H9 (cell line): ENCODE data around the gene PRKCI. TPM values are rescaled to one million over a fixed set of nuclear protein-coding genes. Genes with fewer than 3 reads are reported as not detected.
"Not testable (repeated sequence)": the region's sequence is repeated elsewhere in the genome, so short reads cannot be mapped to it uniquely, and the experiment has no call there.

ENCODE experiments used
- DNase-seq: peaks from one replicate; pipeline ENCODE4 v3.0.0-alpha.2; 2017
- H2AFZ ChIP-seq: one replicate; pipeline ENCODE4 v1.6.1; 2013; ENCODE audit warnings: mild to moderate bottlenecking, low read length, control low read depth, moderate library complexity
- H2AK5ac ChIP-seq: 2 replicates; pipeline ENCODE4 v1.6.1; 2013; ENCODE audit warnings: low read length, control low read depth, mixed read lengths; ENCODE audit not compliant: insufficient read length
- H2BK120ac ChIP-seq: one replicate; pipeline ENCODE4 v1.6.1; 2013; ENCODE audit warnings: low read depth, mild to moderate bottlenecking, low read length, control low read depth, inconsistent platforms; ENCODE audit not compliant: poor library complexity, severe bottlenecking
- H2BK12ac ChIP-seq: 2 replicates; pipeline ENCODE4 v1.6.1; 2013; ENCODE audit warnings: low read length, control low read depth, mixed read lengths, low read depth; ENCODE audit not compliant: insufficient read length
- H2BK15ac ChIP-seq: 2 replicates; pipeline ENCODE4 v1.6.1; 2013; ENCODE audit warnings: low read depth, low read length, control low read depth
- H2BK20ac ChIP-seq: one replicate; pipeline ENCODE4 v1.6.1; 2013; ENCODE audit warnings: low read depth, mild to moderate bottlenecking, low read length, control low read depth, inconsistent platforms; ENCODE audit not compliant: poor library complexity, severe bottlenecking
- H2BK5ac ChIP-seq: 2 replicates; pipeline ENCODE4 v1.6.1; 2013; ENCODE audit warnings: low read length, control low read depth, mixed read lengths; ENCODE audit not compliant: insufficient read length
- H3K14ac ChIP-seq: 2 replicates; pipeline ENCODE4 v1.6.1; 2013; ENCODE audit warnings: low read length, control low read depth; ENCODE audit not compliant: insufficient read depth
- H3K18ac ChIP-seq: 2 replicates; pipeline ENCODE4 v1.6.1; 2013; ENCODE audit warnings: low read depth, mild to moderate bottlenecking, mixed read lengths, low read length, control low read depth; ENCODE audit not compliant: insufficient read length
- H3K23ac ChIP-seq: 2 replicates; pipeline ENCODE4 v1.6.1; 2013; ENCODE audit warnings: low read length, control low read depth, mixed read lengths, low read depth; ENCODE audit not compliant: insufficient read length
- H3K23me2 ChIP-seq: 2 replicates; pipeline ENCODE4 v1.6.1; 2013; ENCODE audit warnings: low read depth, mild to moderate bottlenecking, mixed read lengths, low read length, control low read depth; ENCODE audit not compliant: insufficient read length, poor library complexity, severe bottlenecking
- H3K27ac ChIP-seq: 2 replicates; pipeline ENCODE4 v1.5.1; 2013; ENCODE audit warnings: low read length, control low read depth, mixed read lengths, low read depth; ENCODE audit not compliant: insufficient read length
- H3K27me3 ChIP-seq: 2 replicates; pipeline ENCODE4 v1.6.1; 2013; ENCODE audit warnings: low read length, control low read depth, inconsistent platforms; ENCODE audit not compliant: insufficient read depth
- H3K4ac ChIP-seq: 2 replicates; pipeline ENCODE4 v1.6.1; 2013; ENCODE audit warnings: low read depth, mild to moderate bottlenecking, control low read depth, inconsistent platforms, low read length, moderate library complexity
- H3K4me1 ChIP-seq: 2 replicates; pipeline ENCODE4 v1.6.1; 2013; ENCODE audit warnings: low read length, control low read depth, inconsistent platforms; ENCODE audit not compliant: insufficient read depth
- H3K4me2 ChIP-seq: 2 replicates; pipeline ENCODE4 v1.6.1; 2013; ENCODE audit warnings: low read length, control low read depth, mixed read lengths; ENCODE audit not compliant: insufficient read length, insufficient read depth
- H3K56ac ChIP-seq: 2 replicates; pipeline ENCODE4 v1.6.1; 2013; ENCODE audit warnings: low read depth, mild to moderate bottlenecking, mixed read lengths, low read length, control low read depth; ENCODE audit not compliant: insufficient read length
- H3K79me1 ChIP-seq: 2 replicates; pipeline ENCODE4 v1.6.1; 2013; ENCODE audit warnings: low read depth, mild to moderate bottlenecking, moderate library complexity, low read length, control low read depth, inconsistent platforms; ENCODE audit not compliant: insufficient read depth, poor library complexity, severe bottlenecking
- H3K79me2 ChIP-seq: 2 replicates; pipeline ENCODE4 v1.6.1; 2013; ENCODE audit warnings: low read length, control low read depth, inconsistent platforms; ENCODE audit not compliant: insufficient read depth
- H3K9ac ChIP-seq: 2 replicates; pipeline ENCODE4 v1.6.1; 2013; ENCODE audit warnings: low read length, control low read depth, mixed read lengths; ENCODE audit not compliant: insufficient read length; ENCODE audit errors: extremely low read depth
- H3K9me3 ChIP-seq: one replicate; pipeline ENCODE4 v1.6.1; 2013; ENCODE audit warnings: low read depth, low read length, inconsistent platforms; ENCODE audit not compliant: control insufficient read depth
- H3T11ph ChIP-seq: one replicate; pipeline ENCODE4 v1.6.1; 2013; ENCODE audit warnings: mild to moderate bottlenecking, low read length, control low read depth, inconsistent platforms
- H4K20me1 ChIP-seq: one replicate; pipeline ENCODE4 v1.6.1; 2013; ENCODE audit not compliant: control insufficient read depth, insufficient read length, insufficient read depth
- H4K5ac ChIP-seq: 2 replicates; pipeline ENCODE4 v1.6.1; 2013; ENCODE audit warnings: low read depth, mild to moderate bottlenecking, mixed read lengths, low read length, control low read depth; ENCODE audit not compliant: insufficient read length
- H4K8ac ChIP-seq: replicated peaks from 2 replicates; pipeline ENCODE4 v1.6.1; 2013; ENCODE audit warnings: low read length, control low read depth, mixed read lengths, low read depth; ENCODE audit not compliant: insufficient read length
- H4K91ac ChIP-seq: 2 replicates; pipeline ENCODE4 v1.6.1; 2013; ENCODE audit warnings: low read depth, mild to moderate bottlenecking, moderate library complexity, mixed read lengths, low read length, control low read depth; ENCODE audit not compliant: insufficient read length
- H3K27ac Mint-ChIP-seq, 3 experiments: 2 replicates in 2 of 3; 3 replicates in 1 of 3; pipeline ENCODE4 v1.8.0; 2020 to 2021; ENCODE audit warnings: mixed read lengths in 3 of 3, mild to moderate bottlenecking in 1 of 3, moderate library complexity in 1 of 3
- H3K27me3 Mint-ChIP-seq: 2 replicates; pipeline ENCODE4 v1.8.0; 2021; ENCODE audit warnings: low read depth, mild to moderate bottlenecking, moderate library complexity, mixed read lengths
- H3K36me3 Mint-ChIP-seq, 3 experiments: 2 replicates in 2 of 3; 3 replicates in 1 of 3; pipeline ENCODE4 v1.8.0; 2020 to 2021; ENCODE audit warnings: low read depth in 3 of 3, mixed read lengths in 3 of 3; ENCODE audit not compliant: insufficient read depth in 1 of 3
- H3K4me1 Mint-ChIP-seq, 2 experiments: 2 replicates each; pipeline ENCODE4 v1.8.0; 2020; ENCODE audit warnings: mixed read lengths in 2 of 2
- H3K4me3 Mint-ChIP-seq, 2 experiments: 2 replicates in 1 of 2; 3 replicates in 1 of 2; pipeline ENCODE4 v1.8.0; 2020 to 2021; ENCODE audit warnings: mild to moderate bottlenecking in 2 of 2, mixed read lengths in 2 of 2, moderate library complexity in 1 of 2
- H3K9me3 Mint-ChIP-seq, 2 experiments: 2 replicates in 1 of 2; 3 replicates in 1 of 2; pipeline ENCODE4 v1.8.0; 2020; ENCODE audit warnings: mild to moderate bottlenecking in 2 of 2, mixed read lengths in 2 of 2, moderate library complexity in 1 of 2
- CTCF ChIP-seq: fragments of 200-600 bp; sonication (generic); conservative IDR thresholded peaks from 3 replicates; pipeline ENCODE4 v1.8.0; 2021; ENCODE audit warnings: antibody characterized with exemption, mild to moderate bottlenecking
- WGBS: extraction: QIAGEN DNeasy Blood & Tissue Kit; methylation state at CpG from one replicate; pipeline ENCODE4 v1.1.7; 2013; ENCODE audit warnings: missing lambda C conversion rate, low lambda C conversion rate, mixed read lengths; ENCODE audit not compliant: insufficient read length; ENCODE audit errors: extremely low coverage; 5-methylcytosine and 5-hydroxymethylcytosine counted together
- total RNA-seq: library from RNA; stranded (reverse); gene quantifications from 2 replicates; pipeline ENCODE4 v1.2.1, GENCODE V29; 2021

Gene PRKCI
- total RNA-seq, 1 experiment from 2014 or later = 71.1 TPM

DNA sequence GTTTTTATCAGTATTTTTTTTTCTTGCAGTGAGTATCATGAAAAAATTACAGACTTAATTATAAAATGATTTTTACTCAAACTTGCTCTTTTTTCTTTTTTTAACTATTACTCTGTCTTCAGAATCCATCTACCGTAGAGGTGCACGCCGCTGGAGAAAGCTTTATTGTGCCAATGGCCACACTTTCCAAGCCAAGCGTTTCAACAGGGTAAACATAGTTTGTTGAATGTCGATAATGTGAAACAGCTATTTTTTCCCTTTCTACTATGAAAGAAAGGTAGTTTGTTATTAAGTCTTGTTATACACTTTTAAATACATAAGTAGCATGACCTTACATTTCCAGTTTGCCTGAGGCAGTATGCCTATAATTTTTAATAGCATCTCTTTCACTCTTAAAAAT, 45.6 kb downstream of the PRKCI start:
- Histone ChIP-seq H3K23me2 (no peaks in the 10 kb centered on the region), H3K9ac (no peak overlapping the region), H4K91ac (no peak overlapping the region), H3T11ph (no peak overlapping the region), H3K18ac (no peak overlapping the region), H4K20me1 (no peaks in the 10 kb centered on the region), H4K5ac (no peak overlapping the region), H2AFZ (no peak overlapping the region), H3K4ac (no peak overlapping the region), H3K79me2 (no peaks in the 10 kb centered on the region), H2BK12ac (no peak overlapping the region), H3K27me3 (no peaks in the 10 kb centered on the region), H2BK15ac (no peak overlapping the region), H2BK20ac (no peak overlapping the region), H3K23ac (no peak overlapping the region), H4K8ac (no peak overlapping the region), H3K4me1 (no peaks in the 10 kb centered on the region), H3K56ac (no peak overlapping the region), H3K27ac (no peak overlapping the region), H3K9me3 (no peaks in the 10 kb centered on the region), H2BK120ac (no peak overlapping the region), H3K79me1 (no peaks in the 10 kb centered on the region), H3K4me2 (no peak overlapping the region), H3K14ac (no peak overlapping the region), H2AK5ac (no peak overlapping the region), H2BK5ac (no peak overlapping the region)
- Mint-ChIP-seq H3K36me3 (peaks cover 28 to 71% (median 44%) of the 10 kb centered on the region in 3 experiments), H3K27me3 (no peaks in the 10 kb centered on the region), H3K27ac (no peak overlapping the region), H3K9me3 (no peaks in the 10 kb centered on the region), H3K4me1 (no peaks in the 10 kb centered on the region), H3K4me3 (no peak overlapping the region)
- no CpG with 5 or more reads among the region's 5 CpGs for WGBS
- DNase-seq = no peak
- TF ChIP-seq CTCF = no peak

GRCh38 chr3:170269673-170270254, 47.5 kb downstream of the PRKCI start:
- not testable (repeated sequence) for H3K4me1 Mint-ChIP-seq, H3K18ac ChIP-seq, H3K79me2 ChIP-seq, H3K4me2 ChIP-seq, H3K23ac ChIP-seq, H3K27me3 Mint-ChIP-seq, H3K27ac Mint-ChIP-seq, H3K14ac ChIP-seq, H3K4me3 Mint-ChIP-seq, H2AK5ac ChIP-seq, H3K27ac ChIP-seq, H3K23me2 ChIP-seq, H2BK20ac ChIP-seq, H4K8ac ChIP-seq, H4K5ac ChIP-seq, H2BK12ac ChIP-seq, H4K91ac ChIP-seq, H4K20me1 ChIP-seq, H2BK120ac ChIP-seq, H3K9me3 Mint-ChIP-seq, H3T11ph ChIP-seq, H3K4me1 ChIP-seq, H2BK5ac ChIP-seq, H3K56ac ChIP-seq, DNase-seq, H3K9ac ChIP-seq, H3K27me3 ChIP-seq, H2BK15ac ChIP-seq, H3K4ac ChIP-seq, H3K9me3 ChIP-seq, H2AFZ ChIP-seq, H3K79me1 ChIP-seq
- WGBS = no CpG with 5 or more reads among the region's 8 CpGs
- H3K36me3 Mint-ChIP-seq = peaks cover 24 to 71% (median 42%) of the 10 kb centered on the region in 3 experiments
